ENCODE measurements around the gene C7orf33. TPM values are rescaled to one million over a fixed set of nuclear protein-coding genes. Genes with fewer than 3 reads are reported as not detected.

C7orf33 gene
- total RNA-seq: not detected
- polyA plus RNA-seq: not detected
- long read RNA-seq, donor 1: 0 reads
- long read RNA-seq, donor 2: 0 reads
- long read RNA-seq, donor 3: 0 reads
- long read RNA-seq, donor 4: 0 reads
- long read RNA-seq, donor 5: 0 reads

GRCh38 chr7:148590471-148590870, at the start of gene C7orf33:
Gene C7orf33 (plus strand): TSS chr7:148590766. CDS start chr7:148590926, 160 bp downstream.
- Histone ChIP-seq H3K36me3 (ENCODE audit: control insufficient read depth in 4 of 4, insufficient read depth in 4 of 4, low read length in 4 of 4) (no peaks in the 10 kb centered on the region), H3K4me1 (ENCODE audit: control insufficient read depth in 5 of 5, insufficient read depth in 5 of 5, low read length in 5 of 5) (no peaks in the 10 kb centered on the region), H3K9me3 (ENCODE audit: control insufficient read depth in 4 of 4, insufficient read depth in 3 of 4, low read length in 3 of 4) (peaks cover 0 to 4% (median 0%) of the 10 kb centered on the region in 4 donors), H3K9ac (ENCODE audit: insufficient read depth in 1 of 2, low read length in 2 of 2) (no peak within 1 kb of the TSS), H3K27ac (ENCODE audit: low read depth in 1 of 2, low read length in 1 of 2) (no peak within 1 kb of the TSS), H3K27me3 (ENCODE audit: control insufficient read depth in 3 of 3, insufficient read depth in 3 of 3, low read length in 2 of 3) (peaks cover 0 to 4% (median 0%) of the 10 kb centered on the region in 3 donors), H3K4me3 (no peak within 1 kb of the TSS)
- ATAC-seq (ENCODE audit: insufficient read depth, low FRiP score) (no peak), DNase-seq (no peak)
- no peak for TF ChIP-seq CTCF (IDR thresholded peaks at IDR 0.05; ENCODE audit: control extremely low read depth, extremely low read depth)
- WGBS, 2 donors: 84 to 86% methylated on average over 10 of the region's 10 CpGs

GRCh38 chr7:148541891-148542504, 48.6 kb upstream of the C7orf33 start:
- H3K27ac ChIP-seq (ENCODE audit: low read depth in 1 of 2, low read length in 1 of 2): no peak overlapping the region
- no peak for TF ChIP-seq CTCF (IDR thresholded peaks at IDR 0.05; ENCODE audit: control extremely low read depth, extremely low read depth)
- H3K4me1 ChIP-seq (ENCODE audit: control insufficient read depth in 5 of 5, insufficient read depth in 5 of 5, low read length in 5 of 5): peaks cover 0 to 1% (median 0%) of the 10 kb centered on the region in 5 donors
- no peak overlapping the region for H3K9ac ChIP-seq (ENCODE audit: insufficient read depth in 1 of 2, low read length in 2 of 2)
- H3K9me3 ChIP-seq (ENCODE audit: control insufficient read depth in 4 of 4, insufficient read depth in 3 of 4, low read length in 3 of 4): no peaks in the 10 kb centered on the region
- 79 to 83% methylated on average over 6 of the region's 6 CpGs for WGBS, 2 donors
- no peak overlapping the region for H3K4me3 ChIP-seq
- no peak for DNase-seq
- peaks cover 0 to 4% (median 0%) of the 10 kb centered on the region in 3 donors for H3K27me3 ChIP-seq (ENCODE audit: control insufficient read depth in 3 of 3, insufficient read depth in 3 of 3, low read length in 2 of 3)
- ATAC-seq (ENCODE audit: insufficient read depth, low FRiP score): no peak
- H3K36me3 ChIP-seq (ENCODE audit: control insufficient read depth in 4 of 4, insufficient read depth in 4 of 4, low read length in 4 of 4): no peaks in the 10 kb centered on the region

- Histone ChIP-seq H3K36me3 (ENCODE audit: control insufficient read depth in 4 of 4, insufficient read depth in 4 of 4, low read length in 4 of 4) (no peaks in the 10 kb centered on the region), H3K27me3 (ENCODE audit: control insufficient read depth in 3 of 3, insufficient read depth in 3 of 3, low read length in 2 of 3) (peaks cover 0 to 4% (median 0%) of the 10 kb centered on the region in 3 donors), H3K27ac (ENCODE audit: low read depth in 1 of 2, low read length in 1 of 2) (no peak overlapping the region), H3K4me3 (no peak overlapping the region), H3K4me1 (ENCODE audit: control insufficient read depth in 5 of 5, insufficient read depth in 5 of 5, low read length in 5 of 5) (peaks cover 0 to 1% (median 0%) of the 10 kb centered on the region in 5 donors), H3K9ac (ENCODE audit: insufficient read depth in 1 of 2, low read length in 2 of 2) (no peak overlapping the region), H3K9me3 (ENCODE audit: control insufficient read depth in 4 of 4, insufficient read depth in 3 of 4, low read length in 3 of 4) (no peaks in the 10 kb centered on the region)
- TF ChIP-seq CTCF (IDR thresholded peaks at IDR 0.05; ENCODE audit: control extremely low read depth, extremely low read depth): no peak
- DNase-seq: no peak
- 94 to 96% methylated on average over 8 of the region's 8 CpGs for WGBS, 2 donors
- ATAC-seq (ENCODE audit: insufficient read depth, low FRiP score): no peak
Observed at GRCh38 chr7:148543302-148543701, 47.3 kb upstream of the C7orf33 start.
